OCI-LY1 (cell line): ENCODE results near the gene C6orf52.

Source experiments
- CTCF ChIP-seq: fragments of 200-600 bp; sonication (generic), shearing (Covaris generic); IDR thresholded peaks from 2 replicates; pipeline ENCODE4 v1.5.1; 2017; ENCODE audit warnings: mild to moderate bottlenecking, antibody characterized with exemption, low read length, moderate library complexity, mixed read lengths
- EZH2 ChIP-seq: fragments of 200-600 bp; sonication (generic), shearing (Covaris generic); IDR thresholded peaks from 2 replicates; pipeline ENCODE4 v1.8.0; 2017; ENCODE audit warnings: borderline replicate concordance, mixed run types, mild to moderate bottlenecking, antibody characterized with exemption, low read length, moderate library complexity, mixed read lengths

GRCh38 chr6:10696655-10697054, 2.2 kb upstream of the C6orf52 start:
- TF ChIP-seq CTCF (no peak), EZH2 (no peak)
